ENCODE data around the gene MPP2.

DNA sequence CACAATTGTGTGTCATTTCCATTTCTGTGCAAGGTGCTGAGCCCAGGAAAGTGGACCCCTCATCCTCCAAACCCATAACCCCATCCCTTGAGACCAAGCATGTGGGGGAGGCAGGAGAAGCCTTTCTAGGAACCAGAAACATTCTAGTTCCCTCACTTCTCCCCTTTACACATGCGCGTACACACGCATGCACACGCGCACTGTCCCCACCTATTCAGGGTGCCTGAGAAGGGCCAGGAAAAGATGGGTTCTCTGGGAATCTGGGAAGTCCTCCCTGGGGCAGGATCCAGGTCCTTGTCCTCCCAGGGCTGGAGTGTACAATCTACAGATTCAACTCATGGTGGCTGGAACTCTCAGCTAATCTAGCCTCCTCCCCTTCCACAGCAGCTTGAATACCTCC is 32.5 kb upstream of the MPP2 start:
- TF ChIP-seq, protein P1, sequence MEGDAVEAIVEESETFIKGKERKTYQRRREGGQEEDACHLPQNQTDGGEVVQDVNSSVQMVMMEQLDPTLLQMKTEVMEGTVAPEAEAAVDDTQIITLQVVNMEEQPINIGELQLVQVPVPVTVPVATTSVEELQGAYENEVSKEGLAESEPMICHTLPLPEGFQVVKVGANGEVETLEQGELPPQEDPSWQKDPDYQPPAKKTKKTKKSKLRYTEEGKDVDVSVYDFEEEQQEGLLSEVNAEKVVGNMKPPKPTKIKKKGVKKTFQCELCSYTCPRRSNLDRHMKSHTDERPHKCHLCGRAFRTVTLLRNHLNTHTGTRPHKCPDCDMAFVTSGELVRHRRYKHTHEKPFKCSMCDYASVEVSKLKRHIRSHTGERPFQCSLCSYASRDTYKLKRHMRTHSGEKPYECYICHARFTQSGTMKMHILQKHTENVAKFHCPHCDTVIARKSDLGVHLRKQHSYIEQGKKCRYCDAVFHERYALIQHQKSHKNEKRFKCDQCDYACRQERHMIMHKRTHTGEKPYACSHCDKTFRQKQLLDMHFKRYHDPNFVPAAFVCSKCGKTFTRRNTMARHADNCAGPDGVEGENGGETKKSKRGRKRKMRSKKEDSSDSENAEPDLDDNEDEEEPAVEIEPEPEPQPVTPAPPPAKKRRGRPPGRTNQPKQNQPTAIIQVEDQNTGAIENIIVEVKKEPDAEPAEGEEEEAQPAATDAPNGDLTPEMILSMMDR (IDR thresholded peaks at IDR 0.05; ENCODE audit: low read depth, low read length, poor library complexity, severe bottlenecking) = no peak
- TF ChIP-seq EZH2phosphoT487 (IDR thresholded peaks at IDR 0.05; ENCODE audit: borderline replicate concordance, low read length) = no peak
